K562 treated with DMSO at 1 percent for 4 hours (cell line): ENCODE data around the gene WDR1. TPM values are rescaled to one million over a fixed set of nuclear protein-coding genes. Genes with fewer than 3 reads are reported as not detected.

Source experiments
- total RNA-seq: library from RNA; unstranded; fragments of 300-600 nt; gene quantifications from 2 replicates; pipeline ENCODE4 v1.2.3, GENCODE V29; 2022; ENCODE audit not compliant: insufficient read depth

WDR1 gene, protein sequence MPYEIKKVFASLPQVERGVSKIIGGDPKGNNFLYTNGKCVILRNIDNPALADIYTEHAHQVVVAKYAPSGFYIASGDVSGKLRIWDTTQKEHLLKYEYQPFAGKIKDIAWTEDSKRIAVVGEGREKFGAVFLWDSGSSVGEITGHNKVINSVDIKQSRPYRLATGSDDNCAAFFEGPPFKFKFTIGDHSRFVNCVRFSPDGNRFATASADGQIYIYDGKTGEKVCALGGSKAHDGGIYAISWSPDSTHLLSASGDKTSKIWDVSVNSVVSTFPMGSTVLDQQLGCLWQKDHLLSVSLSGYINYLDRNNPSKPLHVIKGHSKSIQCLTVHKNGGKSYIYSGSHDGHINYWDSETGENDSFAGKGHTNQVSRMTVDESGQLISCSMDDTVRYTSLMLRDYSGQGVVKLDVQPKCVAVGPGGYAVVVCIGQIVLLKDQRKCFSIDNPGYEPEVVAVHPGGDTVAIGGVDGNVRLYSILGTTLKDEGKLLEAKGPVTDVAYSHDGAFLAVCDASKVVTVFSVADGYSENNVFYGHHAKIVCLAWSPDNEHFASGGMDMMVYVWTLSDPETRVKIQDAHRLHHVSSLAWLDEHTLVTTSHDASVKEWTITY
- 151 and 166 TPM in 2 replicates for total RNA-seq

DNA sequence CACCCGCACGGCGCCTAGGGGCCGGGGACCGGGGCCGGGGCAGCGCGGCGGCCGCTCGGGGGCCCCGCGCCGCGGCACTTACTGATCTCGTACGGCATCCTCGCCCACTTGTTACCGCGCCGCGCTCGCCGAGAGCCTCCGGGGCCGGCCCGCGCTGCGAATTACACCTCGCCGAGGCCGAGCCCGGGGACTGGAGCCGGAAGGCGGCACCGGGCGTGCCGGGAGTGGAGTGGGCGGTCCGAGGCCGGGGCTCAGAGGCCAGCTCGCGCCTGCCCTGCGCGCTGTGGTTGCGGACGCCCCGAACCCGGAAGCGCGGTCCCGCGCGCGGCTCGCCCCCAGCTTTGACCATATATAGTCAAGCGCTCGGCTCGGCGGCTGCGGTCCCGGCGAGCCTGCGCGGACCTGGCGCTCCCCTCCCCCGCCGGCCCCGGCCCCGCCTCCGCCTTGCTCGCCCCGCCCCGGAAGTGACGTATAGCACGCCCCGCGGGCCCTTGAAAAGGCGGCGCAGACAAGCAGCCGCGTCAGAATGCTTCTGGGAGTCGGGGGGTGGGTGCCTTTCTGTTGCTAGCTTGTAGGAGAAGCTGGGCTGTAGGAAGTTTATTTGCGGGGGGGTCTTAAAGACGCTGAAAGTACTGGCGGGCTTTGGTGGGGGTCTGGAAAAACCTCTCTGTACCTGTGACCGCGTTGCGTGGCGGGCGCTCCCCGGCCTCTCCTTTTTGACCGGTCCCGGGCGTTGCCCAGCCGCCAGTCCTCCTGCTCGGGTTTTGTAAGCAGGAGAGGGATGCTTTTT, at the start of gene WDR1:
Gene WDR1, minus strand, starts transcription at position 231 of the 790 bp plus-strand sequence. Its CDS starts 133 bp downstream, at position 98.

Other genes with a start within 250 kb of the WDR1 start
- 0.47 and 0.96 TPM in 2 replicates for gene SLC2A9, start 95.3 kb downstream of the WDR1 start, total RNA-seq